WTC11 (cell line): ENCODE data around the gene AASDHPPT.

ENCODE experiments used
- CTCF ChIP-seq: fragments of 200-600 bp; IDR thresholded peaks from 2 replicates; pipeline ENCODE4 v1.8.0; 2022; ENCODE audit warnings: antibody characterized with exemption
- FOXK1 ChIP-seq: sonication (generic); formaldehyde crosslinking; IDR thresholded peaks from 2 replicates; pipeline ENCODE4 v1.8.0; 2022; ENCODE audit warnings: mild to moderate bottlenecking, moderate library complexity, missing genetic modification reagents
- MAX ChIP-seq: sonication (generic); formaldehyde crosslinking; IDR thresholded peaks from 2 replicates; pipeline ENCODE4 v1.8.0; 2022; ENCODE audit warnings: mild to moderate bottlenecking, missing genetic modification reagents
- MYBL2 ChIP-seq: sonication (generic); formaldehyde crosslinking; IDR thresholded peaks from 2 replicates; pipeline ENCODE4 v1.8.1; 2023; ENCODE audit warnings: mild to moderate bottlenecking, moderate library complexity, missing genetic modification reagents
- NFYB ChIP-seq: sonication (generic); formaldehyde crosslinking; conservative IDR thresholded peaks from 2 replicates; pipeline ENCODE4 v1.8.0; 2022; ENCODE audit warnings: low read depth, missing genetic modification reagents
- NR1H2 ChIP-seq: sonication (generic); formaldehyde crosslinking; IDR thresholded peaks from 2 replicates; pipeline ENCODE4 v1.9.0; 2021; ENCODE audit warnings: mild to moderate bottlenecking, moderate library complexity, missing genetic modification reagents
- NR3C1 ChIP-seq: sonication (generic); formaldehyde crosslinking; conservative IDR thresholded peaks from 2 replicates; pipeline ENCODE4 v1.8.1; 2023; ENCODE audit warnings: low read depth, mild to moderate bottlenecking, missing genetic modification reagents
- SMAD3 ChIP-seq: sonication (generic); formaldehyde crosslinking; IDR thresholded peaks from 2 replicates; pipeline ENCODE4 v1.8.0; 2022; ENCODE audit warnings: missing genetic modification reagents, mild to moderate bottlenecking, borderline replicate concordance
- SP1 ChIP-seq: sonication (generic); formaldehyde crosslinking; conservative IDR thresholded peaks from 2 replicates; pipeline ENCODE4 v1.8.1; 2022; ENCODE audit warnings: missing genetic modification reagents
- STAT6 ChIP-seq: sonication (generic); formaldehyde crosslinking; conservative IDR thresholded peaks from 2 replicates; pipeline ENCODE4 v1.8.1; 2023; ENCODE audit warnings: mild to moderate bottlenecking, low read depth, missing genetic modification reagents, moderate library complexity
- ZNF512 ChIP-seq: sonication (generic); formaldehyde crosslinking; IDR thresholded peaks from 2 replicates; pipeline ENCODE4 v1.8.1; 2022; ENCODE audit warnings: missing genetic modification reagents, borderline replicate concordance

GRCh38 chr11:106137061-106137460 is 59.6 kb downstream of the AASDHPPT start:
- TF ChIP-seq CTCF (no peak), NR3C1 (CRISPR knock-in tag) (no peak), NFYB (CRISPR knock-in tag) (no peak), NR1H2 (CRISPR knock-in tag) (no peak), MYBL2 (no peak), MAX (CRISPR knock-in tag) (no peak), ZNF512 (CRISPR knock-in tag) (no peak), FOXK1 (CRISPR knock-in tag) (no peak), SP1 (CRISPR knock-in tag) (no peak), STAT6 (CRISPR knock-in tag) (no peak), SMAD3 (no peak)
